Stimulated activated CD8-positive, alpha-beta memory T cell treated with anti-CD3 and anti-CD28 coated beads, Interleukin-4, amount 100 ng/mL, for 4 hours (primary cell): ENCODE results near the gene NHERF1.

ENCODE experiments used
- DNase-seq, 2 donors: peaks; one replicate each; pipeline ENCODE4 v3.0.0-alpha.2; 2020; ENCODE audit warnings: low read depth in 2 of 2, low spot score in 1 of 2

NHERF1 gene

DNA sequence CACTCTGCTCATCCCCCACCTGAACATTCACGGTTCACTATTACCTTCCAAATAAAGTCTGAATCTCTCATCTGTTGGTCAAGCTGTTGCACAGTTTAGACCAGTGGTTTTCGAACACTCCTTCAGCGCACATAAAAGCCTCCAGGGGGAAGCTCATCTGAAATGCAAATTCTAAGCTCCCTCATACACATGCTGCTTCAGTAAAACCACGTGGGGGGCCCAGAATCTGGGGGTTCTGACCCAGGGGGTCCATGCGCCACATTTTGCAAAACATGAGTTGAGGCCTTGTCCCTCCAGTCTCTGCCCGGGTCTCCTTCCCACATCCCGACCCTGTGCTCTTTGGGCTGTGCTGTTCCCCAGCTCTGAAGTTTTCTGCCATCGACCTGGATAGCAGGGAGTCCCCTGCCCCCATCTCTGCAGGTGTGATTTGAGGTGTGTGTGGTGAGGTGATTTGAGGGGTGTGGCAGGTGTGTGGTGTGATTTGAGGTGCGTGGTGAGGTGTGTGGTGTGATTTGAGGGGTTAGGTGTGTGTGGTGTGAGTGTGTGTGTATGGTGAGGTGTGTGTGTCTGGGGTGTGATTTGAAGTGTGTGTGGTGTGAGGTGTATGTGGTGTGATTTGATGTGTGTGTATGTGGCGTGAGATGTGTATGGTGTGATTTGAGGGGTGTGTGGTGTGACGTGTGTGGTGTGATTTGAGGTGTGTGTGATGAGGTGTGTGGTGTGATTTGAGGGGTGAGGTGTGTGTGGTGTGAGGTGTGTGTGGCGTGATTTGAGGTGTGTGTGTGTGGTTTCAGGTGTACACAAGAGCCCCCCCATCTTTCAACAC is 16.2 kb upstream of the NHERF1 start:
- DNase-seq: no peak

DNA sequence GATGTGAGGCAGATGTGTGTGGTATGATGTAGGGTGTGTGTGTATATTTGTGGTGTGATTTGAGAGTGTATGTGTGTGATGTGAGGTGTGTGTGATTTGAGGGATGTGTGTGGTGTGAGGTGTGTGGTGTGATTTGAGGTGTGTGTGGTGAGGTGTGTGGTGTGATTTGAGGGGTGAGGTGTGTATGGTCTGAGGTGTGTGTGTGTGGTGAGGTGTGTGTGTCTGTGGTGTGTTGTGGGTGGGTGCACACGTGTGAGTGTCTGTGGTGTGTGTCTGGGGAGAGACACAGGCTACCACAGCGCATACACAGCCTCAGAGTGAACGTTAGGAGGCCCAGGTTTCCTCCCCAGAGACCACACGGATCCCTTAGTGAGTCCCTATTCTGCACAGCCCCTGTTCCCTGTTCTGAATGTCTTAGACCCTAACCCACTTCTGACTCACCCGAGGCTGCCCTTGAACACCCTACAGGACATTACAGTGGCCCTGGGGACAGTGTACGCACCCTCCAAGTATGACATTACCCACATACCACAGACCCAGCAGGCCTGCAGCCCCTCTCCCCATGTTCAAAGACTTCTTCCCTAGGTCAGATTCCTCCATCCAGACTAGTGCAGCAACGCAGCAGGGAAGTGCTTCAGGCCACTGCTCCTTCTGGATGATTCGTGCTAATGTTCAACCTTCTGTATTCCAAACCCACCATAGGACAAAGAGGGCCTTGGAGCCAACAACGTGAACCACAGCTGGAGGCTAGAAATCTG is 14.9 kb upstream of the NHERF1 start:
- no peak for DNase-seq

DNA sequence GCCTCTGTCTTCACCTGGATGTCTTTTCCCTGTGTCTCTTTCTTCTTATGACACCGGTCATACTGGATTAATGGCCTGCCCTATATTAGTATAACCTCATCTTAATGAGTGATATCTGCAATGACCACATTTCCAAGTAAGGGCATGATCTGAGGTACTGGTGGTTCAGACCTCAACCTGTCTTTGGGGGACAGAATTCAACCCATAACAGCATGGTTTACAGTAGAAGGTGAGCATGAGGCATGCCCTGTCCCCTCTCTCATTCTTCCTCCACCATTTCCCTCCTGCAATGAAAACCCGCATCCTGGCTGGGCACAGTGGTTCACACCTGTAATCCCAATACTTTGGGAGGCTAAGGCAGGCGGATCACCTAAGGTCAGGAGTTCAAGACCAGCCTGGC is 14.2 kb upstream of the NHERF1 start:
- no peak for DNase-seq

DNA sequence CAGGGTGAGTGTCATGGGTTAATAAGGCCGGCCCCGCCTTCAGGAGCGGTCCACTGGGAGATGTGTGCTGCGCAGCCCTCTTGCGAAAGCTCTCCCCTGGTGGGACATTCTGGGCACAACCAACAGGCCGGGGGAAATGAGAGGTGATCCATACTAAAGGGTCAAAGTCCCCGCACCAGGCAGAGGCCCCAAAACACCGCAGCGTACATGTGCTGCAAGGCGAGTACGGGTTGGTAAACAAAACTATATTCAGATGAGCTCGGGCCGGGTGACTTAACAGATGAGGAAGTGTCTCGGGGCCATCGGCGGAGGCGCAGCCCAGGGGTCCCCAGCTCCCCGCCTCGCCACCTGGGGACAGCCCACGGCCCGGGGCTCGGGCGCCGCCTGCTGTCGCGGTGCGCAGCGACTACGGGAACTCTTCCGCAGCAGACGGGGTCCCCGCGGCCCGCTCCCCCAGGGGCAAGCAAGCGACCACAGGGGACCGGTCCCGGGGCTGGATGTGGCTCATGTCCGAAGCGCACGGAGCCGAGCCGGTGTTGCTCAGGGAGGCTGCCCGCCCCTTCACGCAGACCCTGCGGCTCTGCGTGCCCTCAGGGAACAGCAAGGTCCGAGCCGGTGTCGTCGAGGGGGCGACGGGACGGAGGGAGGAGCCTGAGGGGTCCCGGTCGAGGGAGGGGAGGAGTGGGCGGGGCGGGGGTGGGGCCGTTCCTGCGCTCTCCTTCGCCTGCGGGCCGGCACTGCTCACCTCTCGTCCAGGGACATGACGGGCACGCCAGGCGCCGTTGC is 11.7 kb upstream of the NHERF1 start, which contains the start of gene RAB37:
Gene RAB37, plus strand, starts transcription at position 744 of the 786 bp plus-strand sequence. Its CDS starts 17 bp downstream, at position 761.
- DNase-seq: no peak

DNA sequence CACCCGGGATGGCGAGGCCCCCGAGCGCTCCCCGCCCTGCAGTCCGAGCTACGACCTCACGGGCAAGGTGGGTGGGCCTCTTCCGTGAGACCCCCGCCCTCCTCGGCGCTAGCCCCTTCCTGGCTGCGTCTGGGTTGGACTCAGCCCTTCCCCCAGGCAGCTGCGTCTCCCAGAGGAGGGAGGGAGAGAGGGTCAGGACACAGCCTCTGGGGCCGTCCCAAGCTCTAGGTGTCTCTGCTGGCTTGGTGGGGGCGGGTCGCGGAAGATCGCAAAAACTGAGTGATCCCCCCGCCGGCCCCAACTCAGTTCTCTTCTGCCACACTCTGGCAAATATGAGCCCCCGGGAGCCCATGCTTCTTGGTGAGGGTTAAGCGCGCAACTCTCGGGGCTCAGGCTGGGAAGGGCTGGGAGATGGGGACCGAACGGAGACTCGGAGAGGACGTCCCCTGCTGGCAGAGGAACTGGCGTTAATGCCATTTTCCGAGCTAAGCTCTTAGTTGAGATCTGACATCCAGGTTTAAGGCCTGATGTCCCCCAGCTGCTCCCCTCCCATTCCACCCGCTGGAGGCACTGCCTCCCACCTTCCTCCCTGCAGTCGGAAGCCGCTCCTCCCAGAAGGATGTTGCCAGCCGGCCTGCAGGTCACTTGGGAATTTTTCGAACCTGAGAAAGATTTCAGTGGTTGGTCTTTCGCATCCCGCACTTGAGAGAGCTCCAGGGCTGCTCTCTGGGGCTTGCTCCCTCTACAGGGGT is 11.0 kb upstream of the NHERF1 start:
- DNase-seq: no peak

DNA sequence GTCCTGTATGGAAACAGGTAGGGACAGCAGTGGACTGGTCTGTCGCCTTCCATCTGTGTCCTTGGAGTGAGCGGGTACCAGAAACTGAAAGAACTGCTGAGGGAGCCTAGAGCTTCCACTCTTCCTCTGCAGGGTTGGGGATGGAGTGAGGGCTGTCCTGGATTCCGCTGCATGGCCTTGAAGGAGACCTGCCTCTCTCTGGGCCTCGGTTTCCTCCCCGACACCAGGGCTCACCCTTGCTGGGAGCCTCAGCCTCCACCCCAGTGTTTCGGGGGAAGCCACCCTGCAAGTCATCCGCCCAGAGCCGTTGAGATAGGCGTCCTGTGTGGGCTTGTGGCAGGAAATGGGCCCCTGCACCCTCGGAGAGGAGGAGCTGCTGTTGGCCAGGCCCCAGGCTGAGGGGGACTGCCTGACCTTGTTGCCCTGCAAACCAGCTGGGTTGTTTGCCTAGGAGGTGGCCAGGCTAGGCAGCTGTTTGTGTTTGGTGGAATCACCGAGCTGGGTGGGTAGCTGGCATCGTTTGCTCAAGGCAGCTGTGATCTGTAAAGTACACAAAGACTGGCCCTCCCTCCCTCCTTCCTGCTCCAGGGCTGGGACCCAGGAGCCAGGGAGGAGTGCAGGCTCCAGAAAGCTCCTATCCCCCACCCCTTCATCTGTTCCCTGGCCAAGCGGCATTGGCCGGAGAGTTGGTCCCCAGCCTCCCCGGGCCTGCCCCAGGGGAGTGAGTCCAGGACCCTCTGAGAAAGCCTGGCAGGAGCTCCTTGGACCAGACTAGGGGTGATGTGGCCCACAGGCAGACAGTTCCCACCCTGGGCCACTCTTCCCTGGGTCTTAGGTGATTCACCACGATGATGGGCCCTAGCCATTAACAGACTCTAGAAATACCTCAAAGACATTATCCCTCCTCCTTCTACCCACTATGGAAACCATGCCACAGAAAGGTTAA is 10.1 kb upstream of the NHERF1 start:
- peak in 1 of 2 donors; percentile 64 for DNase-seq

DNA sequence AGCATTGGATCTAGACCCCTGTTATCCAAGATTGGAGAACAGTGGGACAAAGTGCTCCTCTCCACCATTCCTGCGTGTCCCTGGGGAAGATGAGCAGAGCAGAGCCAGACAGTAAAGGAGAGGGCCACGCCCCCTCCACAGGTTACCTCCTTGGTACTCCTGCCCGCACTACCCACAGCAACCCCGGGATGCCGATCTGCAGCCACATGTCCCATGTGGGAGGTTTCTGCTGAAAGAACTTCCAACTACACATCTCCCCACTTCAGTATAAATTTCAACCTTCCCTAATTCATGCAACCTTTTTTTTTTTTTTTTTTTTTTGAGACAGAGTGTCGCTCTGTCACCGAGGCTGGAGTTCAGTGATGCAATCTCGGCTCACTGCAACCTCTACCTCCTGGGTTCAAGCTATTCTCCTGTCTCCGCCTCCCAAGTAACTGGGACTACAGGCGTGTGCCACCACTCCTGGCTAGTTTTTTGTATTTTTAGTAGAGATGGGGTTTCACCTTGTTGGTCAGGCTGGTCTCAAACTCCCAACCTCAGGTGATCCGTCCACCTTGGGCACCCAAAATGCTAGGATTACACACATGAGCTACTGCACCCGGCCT is 9.1 kb upstream of the NHERF1 start:
- DNase-seq: no peak

DNA sequence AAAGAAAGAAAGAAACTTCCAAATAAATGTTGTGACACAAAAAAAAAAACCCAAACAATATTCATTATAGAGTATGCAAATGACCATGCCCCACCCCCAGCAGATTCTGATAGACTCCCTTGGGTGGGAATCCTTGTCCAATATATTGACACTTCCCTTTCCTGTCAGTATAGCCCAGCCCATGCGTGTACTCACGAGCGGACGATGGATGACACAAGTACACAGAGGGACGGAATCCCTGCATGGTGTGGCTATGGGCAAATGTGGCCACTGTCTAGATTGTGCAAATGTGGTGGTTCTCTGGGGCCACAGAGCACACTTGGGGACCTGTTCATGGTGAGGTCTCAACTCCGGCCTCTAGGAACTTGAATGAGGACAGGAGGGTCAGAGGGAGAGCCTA is 8.3 kb upstream of the NHERF1 start:
- DNase-seq: no peak

DNA sequence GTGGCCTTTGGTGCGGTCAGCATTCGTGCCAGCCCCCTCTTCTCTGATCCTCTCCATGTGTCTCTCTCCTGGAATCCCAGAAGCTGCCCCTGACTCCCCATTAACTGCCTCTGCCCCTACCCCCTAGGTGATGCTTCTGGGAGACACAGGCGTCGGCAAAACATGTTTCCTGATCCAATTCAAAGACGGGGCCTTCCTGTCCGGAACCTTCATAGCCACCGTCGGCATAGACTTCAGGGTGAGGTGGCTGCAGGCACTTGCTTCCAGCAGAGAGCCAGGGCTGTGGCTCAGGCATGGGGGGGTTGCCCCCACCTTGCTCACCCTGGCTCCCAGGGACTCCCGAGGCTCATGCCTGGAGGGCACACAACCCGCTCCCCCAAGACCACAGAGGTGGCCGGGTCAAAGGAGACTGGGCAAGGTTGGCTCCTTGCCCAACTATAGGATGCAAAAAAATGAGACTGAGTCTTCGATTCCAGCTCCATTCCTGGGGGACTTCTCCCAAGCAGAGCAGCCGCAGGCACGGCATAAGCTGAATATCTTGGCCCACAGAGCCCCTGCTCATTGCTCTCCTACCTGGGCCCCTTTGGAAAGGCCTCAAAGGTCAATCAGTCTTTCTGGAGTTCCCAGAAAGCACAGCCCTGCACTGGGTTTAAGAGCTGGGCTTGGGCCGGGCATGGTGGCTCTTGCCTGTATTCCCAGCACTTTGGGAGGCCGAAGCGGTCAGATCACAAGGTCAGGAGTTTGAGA is 7.6 kb upstream of the NHERF1 start:
- no peak for DNase-seq

DNA sequence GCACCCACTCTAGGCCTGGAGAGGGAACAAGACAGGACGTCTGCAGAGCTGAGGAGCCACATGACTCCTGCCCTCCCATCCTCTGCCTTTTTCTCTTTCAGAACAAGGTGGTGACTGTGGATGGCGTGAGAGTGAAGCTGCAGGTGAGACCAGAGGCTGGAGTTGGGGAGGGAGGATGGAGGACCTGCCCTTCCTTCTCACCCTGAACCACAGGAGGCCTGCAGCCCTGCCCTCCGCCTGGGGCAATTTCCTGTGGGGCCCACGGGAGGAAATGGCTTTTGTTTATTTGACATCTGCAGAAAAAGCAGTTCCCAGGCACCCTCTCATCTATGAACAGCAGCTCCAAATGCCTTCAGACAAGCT is 6.3 kb upstream of the NHERF1 start:
- DNase-seq: no peak

DNA sequence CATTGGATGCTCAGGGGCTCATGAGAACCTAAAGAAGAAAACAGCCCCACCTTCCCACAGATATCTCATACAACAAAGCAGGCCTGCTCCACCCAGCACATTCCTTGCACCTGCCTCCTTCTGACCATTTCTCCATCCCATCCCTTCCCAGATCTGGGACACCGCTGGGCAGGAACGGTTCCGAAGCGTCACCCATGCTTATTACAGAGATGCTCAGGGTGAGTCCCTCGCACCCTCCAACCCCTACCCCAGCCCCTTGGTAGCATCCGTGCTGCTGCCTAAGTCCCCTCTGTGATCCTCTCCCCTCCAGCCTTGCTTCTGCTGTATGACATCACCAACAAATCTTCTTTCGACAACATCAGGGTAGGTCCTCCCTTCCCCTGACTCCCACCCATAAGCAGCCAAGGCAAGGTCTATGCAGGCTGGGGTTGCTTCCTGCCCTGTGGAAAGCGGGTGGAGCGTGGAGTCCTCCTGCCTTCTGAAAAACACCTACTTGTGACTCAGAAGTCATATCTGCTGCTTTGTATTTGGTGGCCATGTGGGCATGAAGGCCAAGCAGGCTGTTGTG is 5.4 kb upstream of the NHERF1 start:
- DNase-seq: no peak

DNA sequence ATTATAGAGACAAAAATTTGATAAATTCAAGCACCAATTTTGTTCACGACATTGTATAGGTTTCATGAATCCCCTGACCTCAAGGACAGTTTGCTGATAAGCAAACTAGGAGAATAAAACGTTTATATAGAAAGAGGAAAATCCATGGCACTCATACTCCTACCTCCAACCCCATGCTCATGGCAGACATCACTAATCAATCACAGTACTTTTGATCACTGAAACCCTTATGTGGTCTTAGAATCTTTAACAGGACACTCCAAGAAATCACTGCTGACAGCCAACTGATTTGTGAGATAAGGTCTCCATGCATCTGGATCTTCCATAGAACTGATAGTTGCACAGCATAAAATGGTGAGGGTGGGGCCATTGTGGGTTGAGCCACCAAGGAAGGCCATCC is 4.7 kb upstream of the NHERF1 start:
- no peak for DNase-seq

DNA sequence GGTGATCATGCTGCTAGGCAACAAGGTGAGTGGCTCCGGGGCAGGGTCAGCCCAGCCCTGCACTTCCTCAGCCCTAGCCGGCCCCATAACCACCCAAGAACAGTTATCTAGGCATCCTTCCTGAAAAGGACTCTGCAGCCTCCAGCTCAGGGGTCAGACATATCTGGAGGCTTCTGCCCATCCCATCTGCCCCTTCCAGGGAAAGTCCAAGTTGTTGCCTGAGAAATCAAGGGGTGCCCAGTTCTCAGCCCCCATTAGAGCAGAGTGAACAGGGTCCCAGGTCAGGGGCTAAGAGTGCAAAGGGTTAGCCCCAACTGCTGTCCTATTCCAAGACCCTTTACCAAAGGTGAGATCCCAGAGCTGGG is 4.1 kb upstream of the NHERF1 start:
- DNase-seq: no peak

DNA sequence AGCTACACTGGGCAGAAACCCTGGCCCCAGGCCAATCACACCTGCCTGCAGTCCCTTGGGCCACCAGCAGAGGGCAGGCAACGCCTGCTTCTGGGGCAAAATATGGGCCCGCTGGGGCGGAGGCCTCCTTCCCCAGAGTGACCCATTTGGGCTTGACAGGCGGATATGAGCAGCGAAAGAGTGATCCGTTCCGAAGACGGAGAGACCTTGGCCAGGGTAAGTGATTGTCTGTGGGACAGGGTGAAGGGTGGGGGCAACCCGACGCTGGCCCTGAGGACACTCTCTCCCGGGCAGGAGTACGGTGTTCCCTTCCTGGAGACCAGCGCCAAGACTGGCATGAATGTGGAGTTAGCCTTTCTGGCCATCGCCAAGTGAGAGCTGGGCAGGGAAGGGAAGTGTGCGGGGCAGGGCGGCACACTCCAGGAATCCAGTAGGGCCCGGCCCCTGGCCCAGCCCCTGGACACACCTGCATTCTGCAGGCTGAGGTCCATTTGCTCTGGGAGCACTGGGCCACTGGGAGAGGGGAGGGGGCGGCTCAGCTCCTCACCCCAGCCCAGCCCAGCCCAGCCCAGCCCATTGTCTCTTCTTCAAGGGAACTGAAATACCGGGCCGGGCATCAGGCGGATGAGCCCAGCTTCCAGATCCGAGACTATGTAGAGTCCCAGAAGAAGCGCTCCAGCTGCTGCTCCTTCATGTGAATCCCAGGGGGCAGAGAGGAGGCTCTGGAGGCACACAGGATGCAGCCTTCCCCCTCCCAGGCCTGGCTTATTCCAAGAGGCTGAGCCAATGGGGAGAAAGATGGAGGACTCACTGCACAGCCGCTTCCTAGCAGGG is 3.5 kb upstream of the NHERF1 start:
- DNase-seq: peak; percentile 57 to 70

DNA sequence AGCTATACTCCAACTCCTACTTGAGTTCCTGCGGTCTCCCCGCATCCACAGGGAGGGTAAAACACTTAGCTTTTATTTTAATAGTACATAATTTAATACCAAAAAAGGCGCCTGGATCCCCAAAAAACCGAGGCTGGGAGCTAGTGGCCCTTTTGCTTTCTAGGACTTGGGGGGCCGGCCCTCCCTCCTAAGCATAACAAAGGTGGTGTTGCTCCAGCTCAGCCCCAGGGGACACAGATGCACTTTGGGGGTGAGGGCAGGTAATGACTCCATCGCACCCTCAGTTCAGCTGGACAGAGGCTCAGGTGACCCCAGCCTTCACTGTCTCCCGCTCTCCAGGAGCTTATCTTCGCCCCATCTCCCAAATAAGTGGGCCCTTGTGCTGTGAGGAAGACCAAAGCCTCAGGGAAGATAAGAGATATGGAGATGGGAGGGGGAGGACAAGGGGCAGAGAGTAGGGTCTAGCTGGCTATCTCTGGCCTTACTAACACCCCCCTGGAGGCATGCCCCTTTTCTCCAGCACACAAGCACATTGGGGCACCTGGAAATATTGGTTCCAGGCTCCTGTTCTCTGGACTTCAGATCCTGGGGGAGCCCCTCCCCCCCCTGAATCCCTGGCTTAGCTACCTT is 2.8 kb upstream of the NHERF1 start:
- no peak for DNase-seq

DNA sequence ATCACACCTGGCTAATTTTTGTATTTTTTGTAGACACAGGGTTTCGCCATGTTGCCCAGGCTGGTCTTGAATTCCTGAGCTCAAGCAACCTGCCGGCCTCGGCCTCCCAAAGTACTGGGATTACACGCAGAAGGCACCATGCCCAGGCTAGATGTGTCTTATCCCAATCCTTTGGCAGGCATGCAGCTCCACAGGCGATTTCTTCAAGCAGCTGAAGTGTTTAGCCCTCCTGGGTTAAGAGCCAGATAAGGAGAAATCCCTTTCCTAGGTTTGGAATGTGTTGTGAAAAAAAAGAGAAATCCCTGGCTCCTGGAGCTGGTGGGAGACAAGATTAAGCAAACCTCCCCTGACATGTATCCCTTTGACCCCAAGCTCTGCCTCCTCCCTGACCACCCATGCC is 2.1 kb upstream of the NHERF1 start:
- no peak for DNase-seq

DNA sequence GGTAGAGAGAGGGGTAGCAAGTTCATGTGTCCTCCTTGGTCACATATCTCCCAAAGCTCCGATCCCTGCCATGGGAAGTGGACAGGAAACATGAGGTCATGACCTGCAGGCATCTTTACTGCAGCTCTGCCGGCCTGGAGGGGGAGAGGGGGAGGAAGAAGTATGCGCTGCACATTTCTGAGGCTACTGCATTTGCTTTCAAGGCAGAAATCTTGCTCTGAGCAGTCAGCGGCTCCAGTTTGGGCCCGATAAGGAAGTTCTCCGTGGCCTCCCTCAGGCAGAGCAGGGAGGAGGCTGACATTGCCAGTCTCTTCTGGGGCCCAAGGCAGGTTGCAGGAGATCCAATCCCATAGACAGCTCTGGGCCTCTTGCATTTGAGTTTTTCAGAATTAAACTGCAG is 1.5 kb upstream of the NHERF1 start:
- no peak for DNase-seq

DNA sequence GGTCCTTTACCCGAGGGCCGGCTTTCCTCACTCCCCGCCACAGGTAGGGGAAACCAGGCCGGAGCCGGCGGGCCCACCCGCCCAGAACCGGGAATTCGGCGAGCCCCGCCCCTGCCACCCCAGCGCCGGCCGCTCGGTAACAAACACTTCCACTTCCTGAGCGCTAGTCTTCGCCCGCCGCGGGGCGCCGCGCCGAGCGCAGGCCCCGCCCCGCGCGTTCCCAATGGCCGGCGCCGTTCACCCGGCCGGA is 224 bp upstream of the NHERF1 start:
- no peak for DNase-seq
